HCT116 (cell line): ENCODE results near the gene SGPP2. TPM values are rescaled to one million over a fixed set of nuclear protein-coding genes. Genes with fewer than 3 reads are reported as not detected.
A peak's percentile ranks its signal among the peaks of the same experiment; 100 is the strongest.

Source experiments
- ATAC-seq: fragments of 200-7000 bp; cut with Tn5 transposase; 2 replicates; pipeline ENCODE4 v1.9.1; 2020; ENCODE audit warnings: mild to moderate bottlenecking, moderate library complexity
- BruUV-seq: library from RNA; stranded (reverse); fragments of 400-500 nt; replicated peaks from 2 replicates; lab custom pipeline; 2021; lab: Mats Ljungman, UMichigan
- CTCF ChIA-PET: fragments of 300-600 bp; sonication (Branson Sonifier 250); formaldehyde crosslinking; loops from one replicate; lab custom pipeline; 2021; ENCODE audit warnings: antibody characterized with exemption; lab: Charles Lee
- POLR2A ChIA-PET: fragments of 300-600, 350-600 bp; sonication (Branson Sonifier 250); formaldehyde crosslinking; loops from one replicate; lab custom pipeline; 2021; ENCODE audit warnings: antibody characterized with exemption; lab: Charles Lee
- RAD21 ChIA-PET, 2 experiments: fragments of 300-600 bp; sonication (Branson Sonifier 250); formaldehyde crosslinking; loops; one replicate each; lab custom pipeline; 2023; ENCODE audit warnings: low total read pairs in 2 of 2; ENCODE audit not compliant: uncharacterized antibody in 2 of 2, unreplicated experiment in 2 of 2, low non-redundant PET in 1 of 2; lab: Charles Lee
- DNase-seq: peaks from one replicate; pipeline ENCODE4 v3.0.0-alpha.2; 2010; ENCODE audit warnings: low read depth, low spot score
- H2AFZ ChIP-seq: fragments of 200-600 bp; shearing (Covaris generic), sonication (generic); 2 replicates; pipeline ENCODE4 v1.6.1; 2017; ENCODE audit warnings: low read depth, mixed run types, mixed read lengths, antibody characterized with exemption, low read length; ENCODE audit not compliant: poor library complexity, severe bottlenecking
- H3K27ac ChIP-seq: 2 replicates; pipeline ENCODE4 v1.5.1; 2012; ENCODE audit warnings: low read depth, low read length
- H3K27me3 ChIP-seq: fragments of 200-600 bp; sonication (generic); 2 replicates; pipeline ENCODE4 v1.6.1; 2016; ENCODE audit warnings: mixed run types, low read length, mixed read lengths; ENCODE audit not compliant: insufficient read depth
- H3K36me3 ChIP-seq, 2 experiments: fragments of 200-500 bp in 1 of 2; fragments of 200-600 bp in 1 of 2; sonication (Bioruptor generic) in 1 of 2; sonication (generic) in 1 of 2; 2 replicates each; pipeline versions ENCODE4 v1.5.1 to v1.6.1; 2014 to 2016; ENCODE audit warnings: low read length in 2 of 2, inconsistent platforms in 1 of 2, mixed read lengths in 1 of 2, mixed run types in 1 of 2; ENCODE audit not compliant: insufficient read depth in 2 of 2, control insufficient read depth in 1 of 2
- H3K4me1 ChIP-seq, 2 experiments: fragments of 200-600 bp in 1 of 2; sonication (generic) in 1 of 2; 2 replicates each; pipeline versions ENCODE4 v1.5.1 to v1.6.1; 2012 to 2017; ENCODE audit warnings: low read length in 2 of 2, inconsistent platforms in 1 of 2, mild to moderate bottlenecking in 1 of 2, mixed read lengths in 1 of 2, mixed run types in 1 of 2, moderate library complexity in 1 of 2; ENCODE audit not compliant: insufficient read depth in 2 of 2, control insufficient read depth in 1 of 2
- H3K4me2 ChIP-seq: fragments of 200-600 bp; sonication (generic); 2 replicates; pipeline ENCODE4 v1.6.1; 2017; ENCODE audit warnings: mixed run types, low read length, mixed read lengths
- H3K4me3 ChIP-seq, 2 experiments: fragments of 200-600 bp in 1 of 2; sonication (generic) in 1 of 2; replicated peaks in 1 of 2; 2 replicates each; pipeline ENCODE4 v1.5.1; 2011 to 2016; ENCODE audit warnings: low read length in 2 of 2, control low read depth in 1 of 2, low read depth in 1 of 2, mild to moderate bottlenecking in 1 of 2, mixed read lengths in 1 of 2, mixed run types in 1 of 2
- H3K79me2 ChIP-seq: fragments of 200-600 bp; sonication (generic); 2 replicates; pipeline ENCODE4 v1.6.1; 2017; ENCODE audit warnings: mild to moderate bottlenecking, mixed run types, low read length, moderate library complexity, mixed read lengths; ENCODE audit not compliant: insufficient read depth
- H3K9ac ChIP-seq: fragments of 200-600 bp; sonication (generic); 2 replicates; pipeline ENCODE4 v1.6.1; 2016; ENCODE audit warnings: low read length, mixed read lengths
- H3K9me2 ChIP-seq: fragments of 200-600 bp; sonication (generic), shearing (Covaris generic); 2 replicates; pipeline ENCODE4 v1.6.1; 2017; ENCODE audit warnings: mixed run types, mild to moderate bottlenecking, moderate library complexity; ENCODE audit not compliant: insufficient read depth
- H3K9me3 ChIP-seq, 2 experiments: fragments of 200-500 bp in 1 of 2; fragments of 200-600 bp in 1 of 2; sonication (Bioruptor generic) in 1 of 2; sonication (generic) in 1 of 2; 2 replicates each; pipeline ENCODE4 v1.6.1; 2014 to 2017; ENCODE audit warnings: low read length in 2 of 2, mixed read lengths in 2 of 2, inconsistent platforms in 1 of 2, low read depth in 1 of 2, mild to moderate bottlenecking in 1 of 2, mixed run types in 1 of 2, moderate library complexity in 1 of 2; ENCODE audit not compliant: control insufficient read depth in 1 of 2, insufficient read depth in 1 of 2
- H4K20me1 ChIP-seq: fragments of 200-600 bp; sonication (generic), shearing (Covaris generic); 2 replicates; pipeline ENCODE4 v1.6.1; 2017; ENCODE audit warnings: mixed run types, mild to moderate bottlenecking, moderate library complexity; ENCODE audit not compliant: insufficient read depth
- ATF3 ChIP-seq: IDR thresholded peaks from 2 replicates; pipeline ENCODE4 v1.6.1; 2012
- CBX3 ChIP-seq: IDR thresholded peaks from 2 replicates; pipeline ENCODE4 v1.6.1; 2012; ENCODE audit warnings: low read depth
- CEBPB ChIP-seq: IDR thresholded peaks from 2 replicates; pipeline ENCODE4 v1.6.1; 2012; ENCODE audit warnings: low read depth
- CTCF ChIP-seq, 3 experiments: fragments of 200-600 bp in 1 of 3; sonication (generic) in 1 of 3; IDR thresholded peaks in 2 of 3; conservative IDR thresholded peaks in 1 of 3; 2 replicates each; pipeline ENCODE4 v1.5.1; 2012 to 2017; ENCODE audit warnings: low read depth in 2 of 3, low read length in 2 of 3, antibody characterized with exemption in 1 of 3, borderline replicate concordance in 1 of 3, control low read depth in 1 of 3, mild to moderate bottlenecking in 1 of 3, mixed read lengths in 1 of 3, mixed run types in 1 of 3, moderate library complexity in 1 of 3; ENCODE audit not compliant: insufficient read depth in 1 of 3
- EGR1 ChIP-seq: IDR thresholded peaks from 2 replicates; pipeline ENCODE4 v1.6.1; 2012; ENCODE audit warnings: low read depth
- ELF1 ChIP-seq: IDR thresholded peaks from 2 replicates; pipeline ENCODE4 v1.6.1; 2012; ENCODE audit warnings: low read depth, borderline replicate concordance
- EZH2 ChIP-seq: fragments of 200-600 bp; sonication (generic); IDR thresholded peaks from 2 replicates; pipeline ENCODE4 v1.6.1; 2017; ENCODE audit warnings: antibody characterized with exemption, mixed run types
- FOSL1 ChIP-seq: IDR thresholded peaks from 2 replicates; pipeline ENCODE4 v1.6.1; 2012; ENCODE audit warnings: low read depth
- JUND ChIP-seq: IDR thresholded peaks from 2 replicates; pipeline ENCODE4 v1.6.1; 2012
- MAX ChIP-seq: IDR thresholded peaks from 2 replicates; pipeline ENCODE4 v1.6.1; 2012
- POLR2A ChIP-seq: IDR thresholded peaks from 2 replicates; pipeline ENCODE4 v1.7.0; 2011; ENCODE audit warnings: borderline replicate concordance; ENCODE audit not compliant: insufficient read depth, insufficient read length; ENCODE audit errors: extremely low read depth
- POLR2AphosphoS5 ChIP-seq: IDR thresholded peaks from 2 replicates; pipeline ENCODE4 v1.6.1; 2011; ENCODE audit warnings: mild to moderate bottlenecking, low read depth, low read length, moderate library complexity
- REST ChIP-seq: IDR thresholded peaks from 2 replicates; pipeline ENCODE4 v1.6.1; 2012; ENCODE audit warnings: low read depth
- SIN3A ChIP-seq: IDR thresholded peaks from 2 replicates; pipeline ENCODE4 v1.6.1; 2012; ENCODE audit warnings: low read depth
- SP1 ChIP-seq: IDR thresholded peaks from 2 replicates; pipeline ENCODE4 v1.6.1; 2012; ENCODE audit warnings: low read depth
- SRF ChIP-seq: IDR thresholded peaks from 2 replicates; pipeline ENCODE4 v1.6.1; 2012; ENCODE audit warnings: low read depth
- TCF7L2 ChIP-seq: IDR thresholded peaks from 2 replicates; pipeline ENCODE4 v1.7.0; 2011; ENCODE audit warnings: borderline replicate concordance, inconsistent platforms; ENCODE audit not compliant: insufficient read depth, insufficient read length; ENCODE audit errors: extremely low read depth
- YY1 ChIP-seq: IDR thresholded peaks from 2 replicates; pipeline ENCODE4 v1.6.1; 2011; ENCODE audit warnings: low read length, low read depth, moderate library complexity, mild to moderate bottlenecking; ENCODE audit not compliant: insufficient replicate concordance; ENCODE audit errors: extremely low read depth
- ZFX ChIP-seq: fragments of 450-650 bp; IDR thresholded peaks from 2 replicates; pipeline ENCODE4 v1.6.1; 2017
- intact Hi-C: fragments of 100-400 bp; cut with micrococcal nuclease; formaldehyde crosslinking; loops from 2 replicates; pipeline ENCODE4 v1.10.0; 2022
- total RNA-seq: library from RNA; stranded (reverse); gene quantifications from one replicate; pipeline ENCODE4 v1.2.1, GENCODE V29; 2021; ENCODE audit not compliant: unreplicated experiment

The SGPP2 gene
- total RNA-seq, 1 experiment from 2014 or later: 1.6 TPM

- ChIA-PET RAD21 (interaction anchor here in 1 of 2 experiments (1.0 kb wide), 1 partner anchor 480 kb away, joined by 6 read pairs; no protein-coding TSS in a partner anchor), POLR2A (no interaction called here), CTCF (interaction anchor here (0.6 kb wide), 1 partner anchor 299 kb away, joined by 5 read pairs; no protein-coding TSS in a partner anchor)
- Histone ChIP-seq H3K27ac (peak overlapping the region; percentile 5; the same call in 1 of the 2 replicates), H4K20me1 (no peaks in the 10 kb centered on the region), H2AFZ (no peak overlapping the region), H3K4me2 (no peak overlapping the region), H3K4me1 (peaks cover 0 to 14% of the 10 kb centered on the region in 2 experiments; a peak in 1 of 4 replicates), H3K4me3 (no peak overlapping the region), H3K9ac (no peak overlapping the region), H3K9me2 (no peaks in the 10 kb centered on the region), H3K27me3 (peaks cover 15% of the 10 kb centered on the region; the same call in 1 of the 2 replicates), H3K36me3 (no peaks in the 10 kb centered on the region)
- no TSS peak for BruUV-seq
- peak; percentile 10 for DNase-seq
- ATAC-seq: peak; percentile 77
- intact Hi-C loops: no loop called here
- TF ChIP-seq YY1 (no peak), EZH2 (no peak), ELF1 (no peak), POLR2A (no peak), CTCF (IDR thresholded peaks at IDR 0.05 in 2 of 3, conservative IDR thresholded peaks at IDR 0.05 in 1 of 3; ENCODE audit: borderline replicate concordance in 1 of 3, insufficient read depth in 1 of 3, low read depth in 2 of 3, low read length in 2 of 3) (no peak), EGR1 (no peak), ZFX (no peak), SRF (no peak), FOSL1 (no peak), TCF7L2 (no peak), MAX (no peak), CEBPB (no peak), SP1 (no peak), POLR2AphosphoS5 (no peak), ATF3 (no peak), CBX3 (no peak), REST (no peak), SIN3A (no peak), JUND (no peak)
- TF ChIP-seq, all 23 proteins: peak for 0
- Histone ChIP-seq H3K9me3 (no peaks in the 10 kb centered on the region), H3K79me2 (no peaks in the 10 kb centered on the region)
Measured at GRCh38 chr2:222518570-222519381, 94.4 kb downstream of the SGPP2 start.
